Smooth muscle cell (in vitro differentiated cells): Measurements from ENCODE around the gene SDK1. TPM values are rescaled to one million over a fixed set of nuclear protein-coding genes. Genes with fewer than 3 reads are reported as not detected.
A peak's percentile ranks its signal among the peaks of the same experiment; 100 is the strongest.

ENCODE experiments used
- DNase-seq: peaks from one replicate; lab custom pipeline; 2025; ENCODE audit not compliant: unreplicated experiment; lab: John Stamatoyannopoulos, UW
- H2AFZ ChIP-seq: fragments of 200-600 bp; sonication (generic); 2 replicates; pipeline ENCODE4 v1.6.0; 2016; ENCODE audit warnings: antibody characterized with exemption, low read depth, mild to moderate bottlenecking
- H3F3A ChIP-seq: fragments of 200-600 bp; sonication (generic); 2 replicates; pipeline ENCODE4 v1.6.0; 2017; ENCODE audit warnings: antibody characterized with exemption, low read depth
- H3K27ac ChIP-seq: fragments of 200-600 bp; sonication (generic); 2 replicates; pipeline ENCODE4 v1.5.1; 2016; ENCODE audit warnings: low read depth, mild to moderate bottlenecking
- H3K27me3 ChIP-seq: fragments of 200-600 bp; sonication (generic); 2 replicates; pipeline ENCODE4 v1.6.1; 2016; ENCODE audit warnings: low read depth, mild to moderate bottlenecking
- H3K36me3 ChIP-seq: fragments of 200-600 bp; sonication (generic); 2 replicates; pipeline ENCODE4 v1.5.1; 2016; ENCODE audit warnings: low read depth
- H3K4me1 ChIP-seq: fragments of 200-600 bp; sonication (generic); 2 replicates; pipeline ENCODE4 v1.5.1; 2016; ENCODE audit warnings: low read depth
- H3K4me2 ChIP-seq: fragments of 200-600 bp; sonication (generic); 2 replicates; pipeline ENCODE4 v1.6.0; 2016; ENCODE audit warnings: mild to moderate bottlenecking
- H3K4me3 ChIP-seq: fragments of 200-600 bp; sonication (generic); 2 replicates; pipeline ENCODE4 v1.5.1; 2016; ENCODE audit warnings: mild to moderate bottlenecking
- H3K79me2 ChIP-seq: fragments of 200-600 bp; sonication (generic); 2 replicates; pipeline ENCODE4 v1.6.0; 2016; ENCODE audit warnings: low read depth, mild to moderate bottlenecking
- H3K9ac ChIP-seq: fragments of 200-600 bp; sonication (generic); 2 replicates; pipeline ENCODE4 v1.6.0; 2016; ENCODE audit warnings: low read depth
- H3K9me3 ChIP-seq: fragments of 200-600 bp; sonication (generic); replicated peaks from 2 replicates; pipeline ENCODE4 v1.5.1; 2016; ENCODE audit warnings: low read depth
- H4K20me1 ChIP-seq: fragments of 200-600 bp; sonication (generic); 2 replicates; pipeline ENCODE4 v1.6.0; 2016; ENCODE audit warnings: low read depth
- WGBS: methylation state at CpG from one replicate; pipeline ENCODE4 v1.1.7; 2016; ENCODE audit warnings: low lambda C conversion rate; 5-methylcytosine and 5-hydroxymethylcytosine counted together
- polyA plus RNA-seq: library from polyadenylated mRNA; unstranded; fragments of >200 nt; fragmentation: Nextera tagmentation; extraction: Ambion mirVana; gene quantifications from 2 replicates; pipeline ENCODE4 v1.2.1, GENCODE V29; 2016
- total RNA-seq: library from RNA; depleted of rRNA; stranded (reverse); fragments of >200 nt; gene quantifications from 2 replicates; pipeline ENCODE4 v1.2.3, GENCODE V29; 2014
- TF ChIP-seq, protein P1 (sequence below): fragments of 200-600 bp; sonication (generic); IDR thresholded peaks from 2 replicates; pipeline ENCODE4 v1.5.1; 2017; ENCODE audit warnings: borderline replicate concordance, mild to moderate bottlenecking, antibody characterized with exemption; ENCODE audit not compliant: insufficient read depth, poor library complexity, severe bottlenecking

Gene SDK1
- total and polyA plus RNA-seq, 2 experiments from 2014 or later = 1.1 to 2.5 TPM

DNA sequence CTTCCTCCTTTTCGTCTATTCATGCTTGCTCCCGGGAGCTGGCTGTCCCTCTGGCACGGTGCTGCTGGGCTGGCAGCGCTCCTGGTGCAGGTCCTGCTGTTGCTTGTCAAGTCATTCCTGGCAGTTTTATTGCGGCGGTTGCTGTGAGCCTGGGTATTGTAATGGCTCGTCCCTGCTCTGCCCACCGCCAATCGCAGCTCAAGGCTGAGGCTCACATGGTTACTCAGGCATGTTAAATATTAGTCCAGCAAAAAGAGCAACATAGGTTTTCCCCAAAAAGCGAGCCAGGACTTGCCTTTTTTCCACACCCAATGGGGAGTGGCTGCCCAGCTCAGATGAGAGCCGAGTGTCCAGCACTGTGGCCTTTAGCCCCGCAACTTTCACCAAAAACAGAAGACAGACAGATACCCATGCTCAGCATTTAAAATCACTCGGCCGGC, 888.1 kb downstream of the SDK1 start:
- Histone ChIP-seq H3K9ac (peak overlapping the region; percentile 7), H3K4me2 (peak overlapping the region; percentile 76), H3K4me3 (peak overlapping the region; percentile 31), H3K36me3 (no peaks in the 10 kb centered on the region), H3K4me1 (peaks cover 7% of the 10 kb centered on the region), H4K20me1 (no peaks in the 10 kb centered on the region), H2AFZ (peak overlapping the region; percentile 20), H3K79me2 (no peaks in the 10 kb centered on the region), H3F3A (no peaks in the 10 kb centered on the region), H3K27me3 (no peaks in the 10 kb centered on the region), H3K9me3 (no peaks in the 10 kb centered on the region), H3K27ac (peak overlapping the region; percentile 12)
- WGBS = 27% methylated on average over 14 of the region's 14 CpGs
- DNase-seq = peak; percentile 35
- TF ChIP-seq, protein P1, sequence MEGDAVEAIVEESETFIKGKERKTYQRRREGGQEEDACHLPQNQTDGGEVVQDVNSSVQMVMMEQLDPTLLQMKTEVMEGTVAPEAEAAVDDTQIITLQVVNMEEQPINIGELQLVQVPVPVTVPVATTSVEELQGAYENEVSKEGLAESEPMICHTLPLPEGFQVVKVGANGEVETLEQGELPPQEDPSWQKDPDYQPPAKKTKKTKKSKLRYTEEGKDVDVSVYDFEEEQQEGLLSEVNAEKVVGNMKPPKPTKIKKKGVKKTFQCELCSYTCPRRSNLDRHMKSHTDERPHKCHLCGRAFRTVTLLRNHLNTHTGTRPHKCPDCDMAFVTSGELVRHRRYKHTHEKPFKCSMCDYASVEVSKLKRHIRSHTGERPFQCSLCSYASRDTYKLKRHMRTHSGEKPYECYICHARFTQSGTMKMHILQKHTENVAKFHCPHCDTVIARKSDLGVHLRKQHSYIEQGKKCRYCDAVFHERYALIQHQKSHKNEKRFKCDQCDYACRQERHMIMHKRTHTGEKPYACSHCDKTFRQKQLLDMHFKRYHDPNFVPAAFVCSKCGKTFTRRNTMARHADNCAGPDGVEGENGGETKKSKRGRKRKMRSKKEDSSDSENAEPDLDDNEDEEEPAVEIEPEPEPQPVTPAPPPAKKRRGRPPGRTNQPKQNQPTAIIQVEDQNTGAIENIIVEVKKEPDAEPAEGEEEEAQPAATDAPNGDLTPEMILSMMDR = no peak

DNA sequence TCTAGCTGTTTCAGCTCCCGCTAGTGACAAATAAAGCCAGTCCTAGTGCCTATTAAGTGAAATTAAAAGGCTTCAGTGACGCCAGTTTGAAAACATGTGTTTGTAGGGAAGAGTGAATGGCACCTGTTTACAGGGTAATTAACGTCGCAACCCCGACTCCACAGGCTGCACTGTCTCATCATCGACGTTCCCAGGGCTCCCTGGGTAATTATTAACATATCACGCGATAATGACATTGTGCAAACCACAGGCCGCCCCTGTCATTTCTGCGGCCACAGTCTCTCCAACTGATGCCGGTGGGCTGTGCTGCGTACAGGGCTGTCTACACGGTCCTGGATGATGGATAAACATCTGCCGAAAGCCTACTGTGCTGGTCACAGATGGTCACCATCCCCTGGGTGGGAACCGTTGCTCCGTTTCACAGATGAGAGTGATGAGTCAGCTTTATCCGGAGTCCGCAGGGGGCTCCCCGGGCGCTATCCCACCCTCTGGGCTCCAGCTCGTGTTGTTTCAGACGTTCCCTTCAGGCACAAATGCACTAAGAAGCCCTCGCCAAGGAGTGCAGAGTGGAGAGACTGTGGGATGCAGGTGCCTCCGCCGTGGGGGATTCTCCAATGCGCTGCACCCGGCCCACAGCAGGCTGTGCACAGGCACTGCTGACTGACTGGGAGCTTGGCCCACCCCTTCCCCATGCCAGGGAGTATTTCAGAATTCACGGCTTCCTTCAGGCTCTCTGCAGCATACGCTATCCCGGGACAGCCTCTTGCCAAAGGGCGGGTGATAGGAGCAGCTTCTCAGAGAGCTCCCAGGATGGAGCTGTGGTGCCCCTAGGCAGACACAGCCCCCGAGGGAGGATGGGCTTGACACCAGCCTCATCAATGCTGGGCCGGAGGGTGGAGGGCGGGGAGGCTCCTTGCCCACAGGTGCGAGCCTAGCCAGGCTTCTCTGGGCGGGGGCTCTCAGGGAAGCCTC, 889.2 kb downstream of the SDK1 start:
- no peak overlapping the region for H3K4me2 ChIP-seq
- H3F3A ChIP-seq = no peaks in the 10 kb centered on the region
- no peak for DNase-seq
- no peaks in the 10 kb centered on the region for H4K20me1 ChIP-seq
- no peaks in the 10 kb centered on the region for H3K9me3 ChIP-seq
- peaks cover 7% of the 10 kb centered on the region for H3K4me1 ChIP-seq
- no peaks in the 10 kb centered on the region for H3K36me3 ChIP-seq
- no peak overlapping the region for H3K27ac ChIP-seq
- H2AFZ ChIP-seq = no peak overlapping the region
- H3K4me3 ChIP-seq = no peak overlapping the region
- H3K79me2 ChIP-seq = no peaks in the 10 kb centered on the region
- no peak overlapping the region for H3K9ac ChIP-seq
- WGBS = 87% methylated on average over 37 of the region's 37 CpGs
- no peaks in the 10 kb centered on the region for H3K27me3 ChIP-seq
- TF ChIP-seq, protein P1 = no peak

DNA sequence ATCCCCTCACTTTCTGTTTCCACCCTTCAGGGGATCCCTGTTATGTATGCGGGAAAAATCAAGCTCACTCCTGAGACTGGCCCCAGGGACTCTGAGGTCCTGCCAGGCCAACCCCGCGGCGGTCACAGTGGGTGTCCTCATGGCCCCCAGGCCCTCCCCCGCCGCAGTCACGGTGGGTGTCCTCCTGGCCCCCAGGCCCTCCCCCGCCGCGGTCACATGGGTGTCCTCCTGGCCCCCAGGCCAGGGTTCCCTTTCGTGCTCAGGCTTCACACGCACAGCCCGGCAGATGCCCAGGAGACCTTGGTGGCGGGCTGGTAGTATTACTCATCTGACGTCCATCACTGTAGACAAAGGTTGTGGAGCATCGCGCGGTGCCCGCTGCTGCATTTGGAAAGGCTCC, 890.0 kb downstream of the SDK1 start:
- Histone ChIP-seq H3K79me2 (no peaks in the 10 kb centered on the region), H3K4me1 (peaks cover 7% of the 10 kb centered on the region), H3F3A (no peaks in the 10 kb centered on the region), H3K9me3 (no peaks in the 10 kb centered on the region), H3K27ac (no peak overlapping the region), H2AFZ (no peak overlapping the region), H3K9ac (no peak overlapping the region), H3K36me3 (no peaks in the 10 kb centered on the region), H3K27me3 (no peaks in the 10 kb centered on the region), H4K20me1 (no peaks in the 10 kb centered on the region), H3K4me3 (no peak overlapping the region), H3K4me2 (no peak overlapping the region)
- no peak for DNase-seq
- 97% methylated on average over 9 of the region's 19 CpGs for WGBS
- TF ChIP-seq, protein P1 = no peak

DNA sequence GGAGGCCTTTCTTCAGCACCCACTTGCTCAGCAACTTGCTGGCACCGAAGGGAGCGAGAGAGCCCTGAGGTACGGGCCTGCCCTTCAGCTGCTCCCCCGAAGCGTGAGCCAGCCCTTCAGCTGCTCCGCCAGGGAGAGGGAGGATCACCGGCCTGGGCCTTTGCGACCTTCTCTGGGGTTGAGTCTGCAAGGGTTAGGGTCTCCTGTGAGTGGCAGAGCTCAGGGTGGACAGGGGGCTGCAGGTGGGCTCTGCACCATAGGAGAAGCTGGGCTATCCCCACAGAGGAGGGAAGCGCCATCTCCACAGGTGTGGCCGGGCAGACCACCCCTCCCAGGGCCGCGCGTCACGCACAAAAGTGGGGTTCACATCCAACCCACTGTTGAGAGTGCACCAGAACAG, 890.5 kb downstream of the SDK1 start:
- WGBS = 97% methylated on average over 14 of the region's 14 CpGs
- Histone ChIP-seq H3K79me2 (no peaks in the 10 kb centered on the region), H3K9ac (no peak overlapping the region), H2AFZ (no peak overlapping the region), H3K27me3 (no peaks in the 10 kb centered on the region), H3K27ac (no peak overlapping the region), H3K4me3 (no peak overlapping the region), H3F3A (no peaks in the 10 kb centered on the region), H3K4me1 (peaks cover 7% of the 10 kb centered on the region), H3K9me3 (no peaks in the 10 kb centered on the region), H3K4me2 (no peak overlapping the region), H4K20me1 (no peaks in the 10 kb centered on the region), H3K36me3 (no peaks in the 10 kb centered on the region)
- TF ChIP-seq, protein P1 = no peak
- DNase-seq = no peak
